Thoracic aorta (tissue), 2 donors: Measurements from ENCODE around the gene HSPA12B. TPM values are rescaled to one million over a fixed set of nuclear protein-coding genes. Genes with fewer than 3 reads are reported as not detected.
A peak's percentile ranks its signal among the peaks of the same experiment; 100 is the strongest.

ENCODE experiments used
- ATAC-seq: fragments of 150-250 bp; one replicate; pipeline ENCODE4 v1.8.0; 2017; ENCODE audit warnings: low read depth; ENCODE audit not compliant: insufficient number of reproducible peaks, low FRiP score
- DNase-seq: peaks from one replicate; pipeline ENCODE4 v3.0.0-alpha.2; 2020; ENCODE audit warnings: low spot score
- H3K27ac ChIP-seq, 2 donors: fragments of 200-600 bp; sonication (generic); 1 replicate in 1 of 2; 2 replicates in 1 of 2; pipeline ENCODE4 v1.5.1; 2016; ENCODE audit warnings: mild to moderate bottlenecking in 2 of 2, moderate library complexity in 2 of 2
- H3K27me3 ChIP-seq: fragments of 200-600 bp; sonication (generic); replicated peaks from 2 replicates; pipeline ENCODE4 v1.6.0; 2016; ENCODE audit warnings: mild to moderate bottlenecking; ENCODE audit not compliant: insufficient read depth
- H3K36me3 ChIP-seq: fragments of 200-600 bp; sonication (generic); one replicate; pipeline ENCODE4 v1.5.1; 2016
- H3K4me1 ChIP-seq, 2 donors: fragments of 200-600 bp; sonication (generic); 1 replicate in 1 of 2; 2 replicates in 1 of 2; pipeline versions ENCODE4 v1.5.1 to v1.6.0; 2016; ENCODE audit warnings: low read depth in 2 of 2, mild to moderate bottlenecking in 1 of 2; ENCODE audit not compliant: control insufficient read depth in 1 of 2
- H3K4me3 ChIP-seq: fragments of 200-600 bp; sonication (generic); 2 replicates; pipeline ENCODE4 v1.5.1; 2016; ENCODE audit warnings: mild to moderate bottlenecking
- H3K9me3 ChIP-seq: fragments of 200-600 bp; sonication (generic); 2 replicates; pipeline ENCODE4 v1.5.1; 2016
- CTCF ChIP-seq: fragments of 200-600 bp; sonication (generic); IDR thresholded peaks from one replicate; pipeline ENCODE4 v1.5.1; 2019; ENCODE audit warnings: antibody characterized with exemption
- total RNA-seq, 2 donors: library from RNA; depleted of rRNA; stranded (reverse); fragments of >200 nt; gene quantifications; one replicate each; pipeline versions ENCODE4 v1.1.0 to v1.2.3, GENCODE V29; 2016

Gene HSPA12B
- total RNA-seq, 2 donors from 2014 or later = 4.6 to 6.5 TPM

- peaks cover 0 to 23% of the 10 kb centered on the region in 2 donors for H3K4me1 ChIP-seq
- H3K36me3 ChIP-seq = no peaks in the 10 kb centered on the region
- H3K27me3 ChIP-seq = no peaks in the 10 kb centered on the region
- ATAC-seq (no peak), DNase-seq (no peak)
- H3K4me3 ChIP-seq = peak overlapping the region; percentile 73
- H3K9me3 ChIP-seq = no peaks in the 10 kb centered on the region
- H3K27ac ChIP-seq = no peak overlapping the region
- TF ChIP-seq CTCF = no peak
These were observed 19.3 kb downstream of the HSPA12B start for GRCh38 chr20:3751675-3752385.

- peaks cover 0 to 23% of the 10 kb centered on the region in 2 donors for H3K4me1 ChIP-seq
- no peak for TF ChIP-seq CTCF
- peak overlapping the region; percentile 73 for H3K4me3 ChIP-seq
- H3K27ac ChIP-seq = peak overlapping the region in 1 of 2 donors; percentile 15
- ATAC-seq (no peak), DNase-seq (no peak)
- H3K36me3 ChIP-seq = no peaks in the 10 kb centered on the region
- no peaks in the 10 kb centered on the region for H3K9me3 ChIP-seq
- H3K27me3 ChIP-seq = no peaks in the 10 kb centered on the region
These were observed 19.9 kb downstream of the HSPA12B start for GRCh38 chr20:3752386-3752759.

- ATAC-seq (no peak), DNase-seq (peak; percentile 25)
- H3K27ac ChIP-seq = no peak overlapping the region
- no peaks in the 10 kb centered on the region for H3K36me3 ChIP-seq
- no peaks in the 10 kb centered on the region for H3K9me3 ChIP-seq
- peak; percentile 70 for TF ChIP-seq CTCF
- peaks cover 0 to 23% of the 10 kb centered on the region in 2 donors for H3K4me1 ChIP-seq
- H3K27me3 ChIP-seq = no peaks in the 10 kb centered on the region
- no peak overlapping the region for H3K4me3 ChIP-seq
These were observed 20.6 kb downstream of the HSPA12B start for GRCh38 chr20:3753098-3753497.

- no peak for TF ChIP-seq CTCF
- peaks cover 0 to 23% of the 10 kb centered on the region in 2 donors for H3K4me1 ChIP-seq
- H3K4me3 ChIP-seq = no peak overlapping the region
- no peak for DNase-seq
- no peak overlapping the region for H3K27ac ChIP-seq
- no peak for ATAC-seq
- H3K27me3 ChIP-seq = no peaks in the 10 kb centered on the region
- H3K36me3 ChIP-seq = no peaks in the 10 kb centered on the region
- H3K9me3 ChIP-seq = no peaks in the 10 kb centered on the region
These were observed 21.2 kb downstream of the HSPA12B start for GRCh38 chr20:3753501-3754275.

GRCh38 chr20:3754276-3754630 is 21.8 kb downstream of the HSPA12B start:
- peaks cover 0 to 23% of the 10 kb centered on the region in 2 donors for H3K4me1 ChIP-seq
- no peak overlapping the region for H3K4me3 ChIP-seq
- H3K27me3 ChIP-seq = no peaks in the 10 kb centered on the region
- no peak for DNase-seq
- H3K9me3 ChIP-seq = no peaks in the 10 kb centered on the region
- H3K36me3 ChIP-seq = no peaks in the 10 kb centered on the region
- ATAC-seq = no peak
- no peak for TF ChIP-seq CTCF
- no peak overlapping the region for H3K27ac ChIP-seq
